Activated naive CD4-positive, alpha-beta T cell treated with anti-CD3 and anti-CD28 coated beads for 36 hours (primary cell): ENCODE results near the gene ZBTB43. TPM values are rescaled to one million over a fixed set of nuclear protein-coding genes. Genes with fewer than 3 reads are reported as not detected.

Experiments used
- CTCF ChIA-PET: fragments of 350-600 bp; sonication (Branson Sonifier 250); formaldehyde crosslinking; loops from one replicate; lab custom pipeline; 2021; ENCODE audit warnings: antibody characterized with exemption; lab: Charles Lee
- DNase-seq: peaks from one replicate; pipeline ENCODE4 v3.0.0-alpha.2; 2020
- H3K27ac Mint-ChIP-seq: one replicate; pipeline ENCODE4 v1.8.0; 2021; ENCODE audit warnings: mild to moderate bottlenecking, mixed read lengths
- H3K27me3 Mint-ChIP-seq: one replicate; pipeline ENCODE4 v1.8.0; 2021; ENCODE audit warnings: low read depth, mixed read lengths
- H3K36me3 Mint-ChIP-seq: one replicate; pipeline ENCODE4 v1.8.0; 2021; ENCODE audit warnings: low read depth, mixed read lengths
- H3K4me1 Mint-ChIP-seq: one replicate; pipeline ENCODE4 v1.8.0; 2021; ENCODE audit warnings: low read depth, mixed read lengths
- H3K4me3 Mint-ChIP-seq: one replicate; pipeline ENCODE4 v1.8.0; 2021; ENCODE audit warnings: mild to moderate bottlenecking, moderate library complexity, mixed read lengths
- H3K9me3 Mint-ChIP-seq: one replicate; pipeline ENCODE4 v1.8.0; 2021; ENCODE audit warnings: mixed read lengths
- intact Hi-C: fragments of 100-400 bp; cut with micrococcal nuclease; formaldehyde crosslinking; loops from one replicate; pipeline ENCODE4 v1.15.1; 2023
- total RNA-seq, 2 experiments: library from RNA; stranded (reverse); gene quantifications; one replicate each; pipeline ENCODE4 v1.2.3, GENCODE V29; 2021

ZBTB43 gene
- total RNA-seq, 2 experiments from 2014 or later = 20.9 to 25.9 TPM

- DNase-seq = no peak
- Mint-ChIP-seq H3K27me3 (peaks cover 14% of the 10 kb centered on the region), H3K4me1 (no peaks in the 10 kb centered on the region), H3K4me3 (no peak overlapping the region), H3K9me3 (no peaks in the 10 kb centered on the region), H3K36me3 (no peaks in the 10 kb centered on the region), H3K27ac (no peak overlapping the region)
- intact Hi-C loops = no loop called here
- CTCF ChIA-PET = interaction anchor here (0.7 to 1.0 kb wide), 2 partner anchors 12 to 145 kb away, joined by 3 to 4 read pairs; no protein-coding TSS in a partner anchor
Measured at GRCh38 chr9:126851286-126851880, 46.5 kb downstream of the ZBTB43 start.

GRCh38 chr9:126852086-126852688 lies 47.3 kb downstream of the ZBTB43 start:
- no peak for DNase-seq
- Mint-ChIP-seq H3K36me3 (no peaks in the 10 kb centered on the region), H3K27me3 (peaks cover 14% of the 10 kb centered on the region), H3K4me1 (no peaks in the 10 kb centered on the region), H3K4me3 (no peak overlapping the region), H3K9me3 (no peaks in the 10 kb centered on the region), H3K27ac (no peak overlapping the region)
- intact Hi-C loops = no loop called here
- CTCF ChIA-PET = interaction anchor here (1.0 kb wide), 1 partner anchor 146 kb away, joined by 3 read pairs; no protein-coding TSS in a partner anchor

- DNase-seq = no peak
- H3K27ac Mint-ChIP-seq = no peak overlapping the region
- no peaks in the 10 kb centered on the region for H3K36me3 Mint-ChIP-seq
- H3K27me3 Mint-ChIP-seq = peaks cover 12% of the 10 kb centered on the region
- no peaks in the 10 kb centered on the region for H3K9me3 Mint-ChIP-seq
- CTCF ChIA-PET = no interaction called here
- H3K4me1 Mint-ChIP-seq = no peaks in the 10 kb centered on the region
- H3K4me3 Mint-ChIP-seq = no peak overlapping the region
- intact Hi-C loops = no loop called here
Measured at GRCh38 chr9:126853667-126854066, 48.8 kb downstream of the ZBTB43 start.

- H3K4me1 Mint-ChIP-seq = no peaks in the 10 kb centered on the region
- H3K4me3 Mint-ChIP-seq = no peak overlapping the region
- H3K27ac Mint-ChIP-seq = no peak overlapping the region
- H3K36me3 Mint-ChIP-seq = no peaks in the 10 kb centered on the region
- no peak for DNase-seq
- H3K9me3 Mint-ChIP-seq = no peaks in the 10 kb centered on the region
- CTCF ChIA-PET = no interaction called here
- intact Hi-C loops = no loop called here
- H3K27me3 Mint-ChIP-seq = peaks cover 12% of the 10 kb centered on the region
Measured at GRCh38 chr9:126854734-126855133, 49.9 kb downstream of the ZBTB43 start.

- Mint-ChIP-seq H3K27me3 (peaks cover 6% of the 10 kb centered on the region), H3K9me3 (no peaks in the 10 kb centered on the region), H3K4me3 (no peak overlapping the region), H3K27ac (no peak overlapping the region), H3K36me3 (no peaks in the 10 kb centered on the region), H3K4me1 (peaks cover 2% of the 10 kb centered on the region)
- DNase-seq = no peak
- CTCF ChIA-PET = interaction anchor here (0.7 to 1.3 kb wide), 2 partner anchors 25 to 52 kb away, joined by 4 to 5 read pairs; no protein-coding TSS in a partner anchor
- intact Hi-C loops = no loop called here
Measured at GRCh38 chr9:126856326-126856877, 51.6 kb downstream of the ZBTB43 start.

GRCh38 chr9:126857261-126857960 lies 52.6 kb downstream of the ZBTB43 start:
- intact Hi-C loops = no loop called here
- Mint-ChIP-seq H3K36me3 (no peaks in the 10 kb centered on the region), H3K27me3 (peaks cover 6% of the 10 kb centered on the region), H3K27ac (no peak overlapping the region), H3K4me3 (no peak overlapping the region), H3K9me3 (no peaks in the 10 kb centered on the region), H3K4me1 (peaks cover 12% of the 10 kb centered on the region)
- CTCF ChIA-PET = interaction anchor here (0.5 to 1.3 kb wide), 2 partner anchors 12 to 26 kb away, joined by 3 to 4 read pairs; no protein-coding TSS in a partner anchor
- no peak for DNase-seq

GRCh38 chr9:126859111-126859510 lies 54.3 kb downstream of the ZBTB43 start:
- Mint-ChIP-seq H3K9me3 (no peaks in the 10 kb centered on the region), H3K36me3 (no peaks in the 10 kb centered on the region), H3K27me3 (peaks cover 3% of the 10 kb centered on the region), H3K27ac (peak overlapping the region; percentile 53), H3K4me3 (peak overlapping the region; percentile 75), H3K4me1 (peaks cover 20% of the 10 kb centered on the region)
- intact Hi-C loops = no loop called here
- no peak for DNase-seq
- CTCF ChIA-PET = interaction anchor here (0.6 to 2.2 kb wide), 6 partner anchors 9 to 1315 kb away, joined by 3 to 13 read pairs (median 3); no protein-coding TSS in a partner anchor

GRCh38 chr9:126860077-126860756 lies 55.4 kb downstream of the ZBTB43 start, which contains the start of gene ZBTB34:
Gene ZBTB34 (plus strand): TSS chr9:126860639. CDS start chr9:126879400, 18,761 bp downstream.
- DNase-seq = peak; percentile 70
- peaks cover 20% of the 10 kb centered on the region for H3K4me1 Mint-ChIP-seq
- H3K27ac Mint-ChIP-seq = peak within 1 kb of the TSS; percentile 77
- H3K27me3 Mint-ChIP-seq = no peaks in the 10 kb centered on the region
- no peaks in the 10 kb centered on the region for H3K9me3 Mint-ChIP-seq
- CTCF ChIA-PET = interaction anchor here (0.5 to 2.2 kb wide), 4 partner anchors 10 to 121 kb away, joined by 3 to 13 read pairs (median 4); no protein-coding TSS in a partner anchor
- intact Hi-C loops = loop anchor here (2.0 kb wide), 2 partner anchors 55 kb away; partner anchors contain the start of genes RALGPS1 and ZBTB43
- peak within 1 kb of the TSS; percentile 81 for H3K4me3 Mint-ChIP-seq
- H3K36me3 Mint-ChIP-seq = peaks cover 1% of the 10 kb centered on the region

- CTCF ChIA-PET = interaction anchor here (0.7 kb wide), 1 partner anchor 53 kb away, joined by 3 read pairs; the partner anchor contains the start of gene RALGPS1
- Mint-ChIP-seq H3K36me3 (peaks cover 1% of the 10 kb centered on the region), H3K27me3 (no peaks in the 10 kb centered on the region), H3K27ac (no peak overlapping the region), H3K9me3 (no peaks in the 10 kb centered on the region), H3K4me1 (peaks cover 20% of the 10 kb centered on the region), H3K4me3 (peak overlapping the region; percentile 81)
- peak; percentile 40 for DNase-seq
- intact Hi-C loops = loop anchor here (2.0 kb wide), 2 partner anchors 54 to 56 kb away; partner anchors contain the start of genes RALGPS1 and ZBTB43
Measured at GRCh38 chr9:126860757-126861466, 56.1 kb downstream of the ZBTB43 start.

- no peaks in the 10 kb centered on the region for H3K9me3 Mint-ChIP-seq
- H3K4me1 Mint-ChIP-seq = peaks cover 20% of the 10 kb centered on the region
- intact Hi-C loops = loop anchor here (2.0 kb wide), 2 partner anchors 53 to 57 kb away; partner anchors contain the start of genes RALGPS1 and ZBTB43
- peaks cover 1% of the 10 kb centered on the region for H3K36me3 Mint-ChIP-seq
- peak overlapping the region; percentile 81 for H3K4me3 Mint-ChIP-seq
- DNase-seq = peak; percentile 24
- CTCF ChIA-PET = no interaction called here
- peak overlapping the region; percentile 29 for H3K27ac Mint-ChIP-seq
- H3K27me3 Mint-ChIP-seq = no peaks in the 10 kb centered on the region
Measured at GRCh38 chr9:126861707-126862103, 56.9 kb downstream of the ZBTB43 start.
